ENCODE data around the gene PHACTR1. TPM values are rescaled to one million over a fixed set of nuclear protein-coding genes. Genes with fewer than 3 reads are reported as not detected.
A peak's percentile ranks its signal among the peaks of the same experiment; 100 is the strongest.

The PHACTR1 gene
- total RNA-seq, 6 experiments from 2014 or later = 0.20 to 3.5 (median 0.93) TPM

DNA sequence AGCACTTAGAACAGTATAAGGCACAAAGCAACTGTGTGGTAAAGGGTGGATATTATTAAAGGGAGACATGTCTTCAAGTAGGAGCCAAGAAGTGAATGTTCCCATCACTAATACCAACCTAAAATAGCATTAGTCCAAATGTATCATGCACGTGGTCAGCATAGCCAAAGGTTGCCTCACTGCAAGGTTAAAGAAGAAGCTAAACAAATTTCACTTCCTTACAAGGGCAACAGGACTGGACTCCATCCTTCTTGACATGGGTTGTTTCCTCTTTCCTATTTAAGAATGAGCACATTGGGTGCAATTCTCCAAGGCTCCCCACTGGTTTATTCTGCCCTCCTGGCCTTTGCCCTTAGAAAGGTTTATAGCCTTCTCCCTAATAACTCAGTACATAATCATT, 186.7 kb downstream of the PHACTR1 start:
- no peak for TF ChIP-seq POLR2A (IDR thresholded peaks at IDR 0.05)
- TF ChIP-seq, protein P1, sequence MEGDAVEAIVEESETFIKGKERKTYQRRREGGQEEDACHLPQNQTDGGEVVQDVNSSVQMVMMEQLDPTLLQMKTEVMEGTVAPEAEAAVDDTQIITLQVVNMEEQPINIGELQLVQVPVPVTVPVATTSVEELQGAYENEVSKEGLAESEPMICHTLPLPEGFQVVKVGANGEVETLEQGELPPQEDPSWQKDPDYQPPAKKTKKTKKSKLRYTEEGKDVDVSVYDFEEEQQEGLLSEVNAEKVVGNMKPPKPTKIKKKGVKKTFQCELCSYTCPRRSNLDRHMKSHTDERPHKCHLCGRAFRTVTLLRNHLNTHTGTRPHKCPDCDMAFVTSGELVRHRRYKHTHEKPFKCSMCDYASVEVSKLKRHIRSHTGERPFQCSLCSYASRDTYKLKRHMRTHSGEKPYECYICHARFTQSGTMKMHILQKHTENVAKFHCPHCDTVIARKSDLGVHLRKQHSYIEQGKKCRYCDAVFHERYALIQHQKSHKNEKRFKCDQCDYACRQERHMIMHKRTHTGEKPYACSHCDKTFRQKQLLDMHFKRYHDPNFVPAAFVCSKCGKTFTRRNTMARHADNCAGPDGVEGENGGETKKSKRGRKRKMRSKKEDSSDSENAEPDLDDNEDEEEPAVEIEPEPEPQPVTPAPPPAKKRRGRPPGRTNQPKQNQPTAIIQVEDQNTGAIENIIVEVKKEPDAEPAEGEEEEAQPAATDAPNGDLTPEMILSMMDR (IDR thresholded peaks at IDR 0.05) = no peak
- ATAC-seq = peak; percentile 35 to 62 (median 47)

DNA sequence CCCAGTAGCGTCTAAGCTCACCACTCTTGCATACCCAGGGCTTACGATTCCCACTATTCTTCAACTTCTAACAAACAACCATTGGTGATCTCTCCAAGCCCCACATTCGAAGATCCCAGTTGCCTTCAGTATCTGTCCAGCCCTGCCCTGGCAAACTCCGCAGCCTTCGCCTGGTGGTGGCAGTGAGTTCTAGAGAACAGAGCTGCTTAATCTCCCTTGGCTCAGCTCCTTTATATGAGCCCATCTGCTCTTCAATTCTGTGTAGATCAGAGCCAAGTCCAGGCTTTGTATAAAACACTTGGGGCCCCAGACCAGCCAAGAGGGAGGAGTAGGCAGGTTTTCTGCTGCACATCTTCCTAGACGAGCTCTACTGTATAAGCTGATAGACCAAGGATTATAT, 193.3 kb downstream of the PHACTR1 start:
- no peak overlapping the region for H3K4me3 ChIP-seq
- no peaks in the 10 kb centered on the region for H3K27me3 ChIP-seq
- H3K9me3 ChIP-seq = no peaks in the 10 kb centered on the region
- 83% methylated on average over 4 of the region's 6 CpGs for WGBS (ENCODE audit: insufficient coverage, low coverage, low lambda C conversion rate, missing lambda C conversion rate)
- intact Hi-C loops (cut with DNase I) = loop anchor here in 1 of 2 donors (10.0 kb wide), 1 partner anchor 425 kb away; no protein-coding TSS in a partner anchor
- TF ChIP-seq POLR2A (IDR thresholded peaks at IDR 0.05) = no peak
- TF ChIP-seq, protein P1 (IDR thresholded peaks at IDR 0.05) = no peak
- H3K36me3 ChIP-seq = no peaks in the 10 kb centered on the region
- H3K4me1 ChIP-seq = no peaks in the 10 kb centered on the region
- DNase-seq (no peak), ATAC-seq (no peak)
- no peak overlapping the region for H3K27ac ChIP-seq

More for the DNA sequence above, 186.7 kb downstream of the PHACTR1 start:
- Histone ChIP-seq H3K27me3 (no peaks in the 10 kb centered on the region), H3K9me3 (no peaks in the 10 kb centered on the region), H3K4me3 (no peak overlapping the region), H3K4me1 (no peaks in the 10 kb centered on the region), H3K36me3 (no peaks in the 10 kb centered on the region), H3K27ac (no peak overlapping the region)
- DNase-seq = no peak
- 0% methylated on average over 1 of the region's 1 CpG for WGBS (ENCODE audit: insufficient coverage, low coverage, low lambda C conversion rate, missing lambda C conversion rate)
- intact Hi-C loops (cut with DNase I) = no loop called here

DNA sequence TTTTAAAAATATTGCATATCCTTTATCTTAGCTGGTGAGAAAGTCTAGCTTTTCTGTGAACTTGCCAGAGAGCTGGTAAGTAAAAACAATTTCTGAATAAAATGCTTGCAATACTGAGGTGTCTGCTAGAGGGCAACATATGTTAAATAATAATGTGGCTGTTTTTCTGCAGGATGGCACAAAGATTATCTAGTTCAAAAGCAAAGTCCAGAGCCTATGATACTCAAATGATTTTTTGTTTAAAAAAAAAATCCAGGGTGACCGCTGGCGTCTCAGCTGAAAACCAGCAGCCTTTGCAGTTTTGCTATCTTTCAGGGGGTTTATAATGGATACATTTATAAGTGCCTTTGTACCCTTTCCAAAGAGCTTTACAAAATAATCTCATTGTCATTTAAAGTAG, 194.9 kb downstream of the PHACTR1 start:
- peak; percentile 58 to 81 (median 73) for ATAC-seq
- no peak overlapping the region for H3K27ac ChIP-seq
- intact Hi-C loops (cut with DNase I) = loop anchor here in 1 of 2 donors (10.0 kb wide), 1 partner anchor 423 kb away; no protein-coding TSS in a partner anchor

DNA sequence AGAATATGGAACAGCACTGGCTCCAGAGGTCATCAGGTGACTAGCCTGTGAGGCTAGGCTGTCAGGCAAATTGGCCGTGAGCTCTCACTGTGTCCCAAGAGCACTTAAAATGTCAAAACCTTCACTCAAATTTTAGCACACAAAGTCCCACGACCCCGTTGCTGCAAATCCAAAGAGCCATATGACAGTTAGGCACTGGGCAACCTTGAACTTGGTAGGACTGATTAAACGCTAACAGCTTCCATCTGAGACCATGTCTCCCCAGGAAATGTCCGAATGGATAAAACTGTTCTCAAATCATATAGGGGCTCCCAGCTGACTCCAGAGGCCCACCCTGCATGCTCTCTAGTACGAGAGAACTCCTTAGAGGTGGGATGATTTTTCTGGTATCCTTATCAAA, 196.6 kb downstream of the PHACTR1 start:
- no peaks in the 10 kb centered on the region for H3K27me3 ChIP-seq
- H3K36me3 ChIP-seq = no peaks in the 10 kb centered on the region
- DNase-seq (no peak), ATAC-seq (no peak)
- H3K27ac ChIP-seq = no peak overlapping the region
- no peaks in the 10 kb centered on the region for H3K4me1 ChIP-seq
- intact Hi-C loops (cut with DNase I) = loop anchor here in 1 of 2 donors (10.0 kb wide), 1 partner anchor 422 kb away; no protein-coding TSS in a partner anchor
- H3K9me3 ChIP-seq = no peaks in the 10 kb centered on the region
- no peak for TF ChIP-seq POLR2A (IDR thresholded peaks at IDR 0.05)
- TF ChIP-seq, protein P1 (IDR thresholded peaks at IDR 0.05) = no peak
- no peak overlapping the region for H3K4me3 ChIP-seq
- WGBS (ENCODE audit: insufficient coverage, low coverage, low lambda C conversion rate, missing lambda C conversion rate) = 61% methylated on average over 5 of the region's 6 CpGs

More for the DNA sequence above, 194.9 kb downstream of the PHACTR1 start:
- Histone ChIP-seq H3K4me3 (no peak overlapping the region), H3K36me3 (no peaks in the 10 kb centered on the region), H3K4me1 (no peaks in the 10 kb centered on the region), H3K9me3 (no peaks in the 10 kb centered on the region), H3K27me3 (no peaks in the 10 kb centered on the region)
- TF ChIP-seq, protein P1 (IDR thresholded peaks at IDR 0.05) = peak; percentile 47 to 58 (median 52)
- TF ChIP-seq POLR2A (IDR thresholded peaks at IDR 0.05) = no peak
- WGBS (ENCODE audit: insufficient coverage, low coverage, low lambda C conversion rate, missing lambda C conversion rate) = 6% methylated on average over 2 of the region's 2 CpGs
- DNase-seq = no peak
